HCT116 (cell line): ENCODE measurements around the gene GP9. TPM values are rescaled to one million over a fixed set of nuclear protein-coding genes. Genes with fewer than 3 reads are reported as not detected.

Experiments used
- ATAC-seq: fragments of 200-7000 bp; cut with Tn5 transposase; 2 replicates; pipeline ENCODE4 v1.9.1; 2020; ENCODE audit warnings: mild to moderate bottlenecking, moderate library complexity
- BruUV-seq: library from RNA; stranded (reverse); fragments of 400-500 nt; replicated peaks from 2 replicates; lab custom pipeline; 2021; lab: Mats Ljungman, UMichigan
- CTCF ChIA-PET: fragments of 300-600 bp; sonication (Branson Sonifier 250); formaldehyde crosslinking; loops from one replicate; lab custom pipeline; 2021; ENCODE audit warnings: antibody characterized with exemption; lab: Charles Lee
- POLR2A ChIA-PET: fragments of 300-600, 350-600 bp; sonication (Branson Sonifier 250); formaldehyde crosslinking; loops from one replicate; lab custom pipeline; 2021; ENCODE audit warnings: antibody characterized with exemption; lab: Charles Lee
- RAD21 ChIA-PET, 2 experiments: fragments of 300-600 bp; sonication (Branson Sonifier 250); formaldehyde crosslinking; loops; one replicate each; lab custom pipeline; 2023; ENCODE audit warnings: low total read pairs in 2 of 2; ENCODE audit not compliant: uncharacterized antibody in 2 of 2, unreplicated experiment in 2 of 2, low non-redundant PET in 1 of 2; lab: Charles Lee
- DNase-seq: peaks from one replicate; pipeline ENCODE4 v3.0.0-alpha.2; 2010; ENCODE audit warnings: low read depth, low spot score
- H2AFZ ChIP-seq: fragments of 200-600 bp; shearing (Covaris generic), sonication (generic); 2 replicates; pipeline ENCODE4 v1.6.1; 2017; ENCODE audit warnings: low read depth, mixed run types, mixed read lengths, antibody characterized with exemption, low read length; ENCODE audit not compliant: poor library complexity, severe bottlenecking
- H3K27ac ChIP-seq: 2 replicates; pipeline ENCODE4 v1.5.1; 2012; ENCODE audit warnings: low read depth, low read length
- H3K27me3 ChIP-seq: fragments of 200-600 bp; sonication (generic); 2 replicates; pipeline ENCODE4 v1.6.1; 2016; ENCODE audit warnings: mixed run types, low read length, mixed read lengths; ENCODE audit not compliant: insufficient read depth
- H3K36me3 ChIP-seq, 2 experiments: fragments of 200-500 bp in 1 of 2; fragments of 200-600 bp in 1 of 2; sonication (Bioruptor generic) in 1 of 2; sonication (generic) in 1 of 2; 2 replicates each; pipeline versions ENCODE4 v1.5.1 to v1.6.1; 2014 to 2016; ENCODE audit warnings: low read length in 2 of 2, inconsistent platforms in 1 of 2, mixed read lengths in 1 of 2, mixed run types in 1 of 2; ENCODE audit not compliant: insufficient read depth in 2 of 2, control insufficient read depth in 1 of 2
- H3K4me1 ChIP-seq, 2 experiments: fragments of 200-600 bp in 1 of 2; sonication (generic) in 1 of 2; 2 replicates each; pipeline versions ENCODE4 v1.5.1 to v1.6.1; 2012 to 2017; ENCODE audit warnings: low read length in 2 of 2, inconsistent platforms in 1 of 2, mild to moderate bottlenecking in 1 of 2, mixed read lengths in 1 of 2, mixed run types in 1 of 2, moderate library complexity in 1 of 2; ENCODE audit not compliant: insufficient read depth in 2 of 2, control insufficient read depth in 1 of 2
- H3K4me2 ChIP-seq: fragments of 200-600 bp; sonication (generic); 2 replicates; pipeline ENCODE4 v1.6.1; 2017; ENCODE audit warnings: mixed run types, low read length, mixed read lengths
- H3K4me3 ChIP-seq, 2 experiments: fragments of 200-600 bp in 1 of 2; sonication (generic) in 1 of 2; replicated peaks in 1 of 2; 2 replicates each; pipeline ENCODE4 v1.5.1; 2011 to 2016; ENCODE audit warnings: low read length in 2 of 2, control low read depth in 1 of 2, low read depth in 1 of 2, mild to moderate bottlenecking in 1 of 2, mixed read lengths in 1 of 2, mixed run types in 1 of 2
- H3K79me2 ChIP-seq: fragments of 200-600 bp; sonication (generic); 2 replicates; pipeline ENCODE4 v1.6.1; 2017; ENCODE audit warnings: mild to moderate bottlenecking, mixed run types, low read length, moderate library complexity, mixed read lengths; ENCODE audit not compliant: insufficient read depth
- H3K9ac ChIP-seq: fragments of 200-600 bp; sonication (generic); 2 replicates; pipeline ENCODE4 v1.6.1; 2016; ENCODE audit warnings: low read length, mixed read lengths
- H3K9me2 ChIP-seq: fragments of 200-600 bp; sonication (generic), shearing (Covaris generic); 2 replicates; pipeline ENCODE4 v1.6.1; 2017; ENCODE audit warnings: mixed run types, mild to moderate bottlenecking, moderate library complexity; ENCODE audit not compliant: insufficient read depth
- H3K9me3 ChIP-seq, 2 experiments: fragments of 200-500 bp in 1 of 2; fragments of 200-600 bp in 1 of 2; sonication (Bioruptor generic) in 1 of 2; sonication (generic) in 1 of 2; 2 replicates each; pipeline ENCODE4 v1.6.1; 2014 to 2017; ENCODE audit warnings: low read length in 2 of 2, mixed read lengths in 2 of 2, inconsistent platforms in 1 of 2, low read depth in 1 of 2, mild to moderate bottlenecking in 1 of 2, mixed run types in 1 of 2, moderate library complexity in 1 of 2; ENCODE audit not compliant: control insufficient read depth in 1 of 2, insufficient read depth in 1 of 2
- H4K20me1 ChIP-seq: fragments of 200-600 bp; sonication (generic), shearing (Covaris generic); 2 replicates; pipeline ENCODE4 v1.6.1; 2017; ENCODE audit warnings: mixed run types, mild to moderate bottlenecking, moderate library complexity; ENCODE audit not compliant: insufficient read depth
- EGR1 ChIP-seq: IDR thresholded peaks from 2 replicates; pipeline ENCODE4 v1.6.1; 2012; ENCODE audit warnings: low read depth
- ELF1 ChIP-seq: IDR thresholded peaks from 2 replicates; pipeline ENCODE4 v1.6.1; 2012; ENCODE audit warnings: low read depth, borderline replicate concordance
- EZH2 ChIP-seq: fragments of 200-600 bp; sonication (generic); IDR thresholded peaks from 2 replicates; pipeline ENCODE4 v1.6.1; 2017; ENCODE audit warnings: antibody characterized with exemption, mixed run types
- EZH2phosphoT487 ChIP-seq: fragments of 200-600 bp; IDR thresholded peaks from 2 replicates; pipeline ENCODE4 v1.6.1; 2018; ENCODE audit warnings: antibody characterized with exemption, borderline replicate concordance
- JUND ChIP-seq: IDR thresholded peaks from 2 replicates; pipeline ENCODE4 v1.6.1; 2012
- POLR2A ChIP-seq: IDR thresholded peaks from 2 replicates; pipeline ENCODE4 v1.7.0; 2011; ENCODE audit warnings: borderline replicate concordance; ENCODE audit not compliant: insufficient read depth, insufficient read length; ENCODE audit errors: extremely low read depth
- SIN3A ChIP-seq: IDR thresholded peaks from 2 replicates; pipeline ENCODE4 v1.6.1; 2012; ENCODE audit warnings: low read depth
- SRF ChIP-seq: IDR thresholded peaks from 2 replicates; pipeline ENCODE4 v1.6.1; 2012; ENCODE audit warnings: low read depth
- TCF7L2 ChIP-seq: IDR thresholded peaks from 2 replicates; pipeline ENCODE4 v1.7.0; 2011; ENCODE audit warnings: borderline replicate concordance, inconsistent platforms; ENCODE audit not compliant: insufficient read depth, insufficient read length; ENCODE audit errors: extremely low read depth
- YY1 ChIP-seq: IDR thresholded peaks from 2 replicates; pipeline ENCODE4 v1.6.1; 2011; ENCODE audit warnings: low read length, low read depth, moderate library complexity, mild to moderate bottlenecking; ENCODE audit not compliant: insufficient replicate concordance; ENCODE audit errors: extremely low read depth
- intact Hi-C: fragments of 100-400 bp; cut with micrococcal nuclease; formaldehyde crosslinking; loops from 2 replicates; pipeline ENCODE4 v1.10.0; 2022
- total RNA-seq: library from RNA; stranded (reverse); gene quantifications from one replicate; pipeline ENCODE4 v1.2.1, GENCODE V29; 2021; ENCODE audit not compliant: unreplicated experiment
- TF ChIP-seq, protein P1 (sequence below): IDR thresholded peaks from 2 replicates; pipeline ENCODE4 v1.6.1; 2012; ENCODE audit warnings: low read depth
- TF ChIP-seq, protein P2 (sequence below): IDR thresholded peaks from 2 replicates; pipeline ENCODE4 v1.6.1; 2011; ENCODE audit warnings: mild to moderate bottlenecking, low read length, moderate library complexity; ENCODE audit not compliant: insufficient replicate concordance; ENCODE audit errors: extremely low read depth
- TF ChIP-seq, protein P3 (sequence below), 3 experiments: fragments of 200-600 bp in 1 of 3; sonication (generic) in 1 of 3; IDR thresholded peaks in 2 of 3; conservative IDR thresholded peaks in 1 of 3; 2 replicates each; pipeline ENCODE4 v1.5.1; 2012 to 2017; ENCODE audit warnings: low read depth in 2 of 3, low read length in 2 of 3, antibody characterized with exemption in 1 of 3, borderline replicate concordance in 1 of 3, control low read depth in 1 of 3, mild to moderate bottlenecking in 1 of 3, mixed read lengths in 1 of 3, mixed run types in 1 of 3, moderate library complexity in 1 of 3; ENCODE audit not compliant: insufficient read depth in 1 of 3
- TF ChIP-seq, protein P4 (sequence below): IDR thresholded peaks from 2 replicates; pipeline ENCODE4 v1.6.1; 2012

GP9 gene
- total RNA-seq, 1 experiment from 2014 or later = not detected

DNA sequence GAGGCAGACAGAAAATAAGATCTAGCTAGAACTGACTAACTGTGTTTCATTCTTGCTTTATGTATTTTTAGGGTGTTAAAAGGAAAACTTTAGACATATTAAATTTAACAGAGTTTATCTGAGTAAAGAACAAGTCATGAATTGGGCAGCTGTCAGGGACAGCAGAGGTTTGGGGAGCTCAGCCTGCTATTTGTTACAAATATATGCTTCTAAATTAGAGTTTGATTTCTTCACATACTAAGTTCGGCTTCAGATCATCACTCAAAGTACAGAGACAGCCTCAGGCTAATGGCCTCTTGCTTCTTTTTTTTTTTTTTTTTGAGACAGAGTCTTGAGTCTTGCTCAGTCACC, 37.6 kb upstream of the GP9 start:
- H3K4me1 ChIP-seq = peaks cover 17 to 31% of the 10 kb centered on the region in 2 experiments
- H3K27me3 ChIP-seq = no peaks in the 10 kb centered on the region
- ChIA-PET POLR2A (interaction anchor here (1.2 kb wide), 1 partner anchor 31 kb away, joined by 3 read pairs; no protein-coding TSS in a partner anchor), CTCF (no interaction called here), RAD21 (no interaction called here)
- no peak overlapping the region for H3K9ac ChIP-seq
- H4K20me1 ChIP-seq = no peaks in the 10 kb centered on the region
- TF ChIP-seq SIN3A = no peak
- TF ChIP-seq, protein P1, sequence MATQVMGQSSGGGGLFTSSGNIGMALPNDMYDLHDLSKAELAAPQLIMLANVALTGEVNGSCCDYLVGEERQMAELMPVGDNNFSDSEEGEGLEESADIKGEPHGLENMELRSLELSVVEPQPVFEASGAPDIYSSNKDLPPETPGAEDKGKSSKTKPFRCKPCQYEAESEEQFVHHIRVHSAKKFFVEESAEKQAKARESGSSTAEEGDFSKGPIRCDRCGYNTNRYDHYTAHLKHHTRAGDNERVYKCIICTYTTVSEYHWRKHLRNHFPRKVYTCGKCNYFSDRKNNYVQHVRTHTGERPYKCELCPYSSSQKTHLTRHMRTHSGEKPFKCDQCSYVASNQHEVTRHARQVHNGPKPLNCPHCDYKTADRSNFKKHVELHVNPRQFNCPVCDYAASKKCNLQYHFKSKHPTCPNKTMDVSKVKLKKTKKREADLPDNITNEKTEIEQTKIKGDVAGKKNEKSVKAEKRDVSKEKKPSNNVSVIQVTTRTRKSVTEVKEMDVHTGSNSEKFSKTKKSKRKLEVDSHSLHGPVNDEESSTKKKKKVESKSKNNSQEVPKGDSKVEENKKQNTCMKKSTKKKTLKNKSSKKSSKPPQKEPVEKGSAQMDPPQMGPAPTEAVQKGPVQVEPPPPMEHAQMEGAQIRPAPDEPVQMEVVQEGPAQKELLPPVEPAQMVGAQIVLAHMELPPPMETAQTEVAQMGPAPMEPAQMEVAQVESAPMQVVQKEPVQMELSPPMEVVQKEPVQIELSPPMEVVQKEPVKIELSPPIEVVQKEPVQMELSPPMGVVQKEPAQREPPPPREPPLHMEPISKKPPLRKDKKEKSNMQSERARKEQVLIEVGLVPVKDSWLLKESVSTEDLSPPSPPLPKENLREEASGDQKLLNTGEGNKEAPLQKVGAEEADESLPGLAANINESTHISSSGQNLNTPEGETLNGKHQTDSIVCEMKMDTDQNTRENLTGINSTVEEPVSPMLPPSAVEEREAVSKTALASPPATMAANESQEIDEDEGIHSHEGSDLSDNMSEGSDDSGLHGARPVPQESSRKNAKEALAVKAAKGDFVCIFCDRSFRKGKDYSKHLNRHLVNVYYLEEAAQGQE = no peak
- TF ChIP-seq JUND = no peak
- TF ChIP-seq ELF1 = no peak
- no peak for TF ChIP-seq EZH2phosphoT487
- no peak for TF ChIP-seq TCF7L2
- TF ChIP-seq, protein P2, sequence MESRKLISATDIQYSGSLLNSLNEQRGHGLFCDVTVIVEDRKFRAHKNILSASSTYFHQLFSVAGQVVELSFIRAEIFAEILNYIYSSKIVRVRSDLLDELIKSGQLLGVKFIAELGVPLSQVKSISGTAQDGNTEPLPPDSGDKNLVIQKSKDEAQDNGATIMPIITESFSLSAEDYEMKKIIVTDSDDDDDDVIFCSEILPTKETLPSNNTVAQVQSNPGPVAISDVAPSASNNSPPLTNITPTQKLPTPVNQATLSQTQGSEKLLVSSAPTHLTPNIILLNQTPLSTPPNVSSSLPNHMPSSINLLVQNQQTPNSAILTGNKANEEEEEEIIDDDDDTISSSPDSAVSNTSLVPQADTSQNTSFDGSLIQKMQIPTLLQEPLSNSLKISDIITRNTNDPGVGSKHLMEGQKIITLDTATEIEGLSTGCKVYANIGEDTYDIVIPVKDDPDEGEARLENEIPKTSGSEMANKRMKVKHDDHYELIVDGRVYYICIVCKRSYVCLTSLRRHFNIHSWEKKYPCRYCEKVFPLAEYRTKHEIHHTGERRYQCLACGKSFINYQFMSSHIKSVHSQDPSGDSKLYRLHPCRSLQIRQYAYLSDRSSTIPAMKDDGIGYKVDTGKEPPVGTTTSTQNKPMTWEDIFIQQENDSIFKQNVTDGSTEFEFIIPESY = no peak
- TF ChIP-seq EGR1 = no peak
- TF ChIP-seq YY1 = no peak
- TF ChIP-seq, protein P3, sequence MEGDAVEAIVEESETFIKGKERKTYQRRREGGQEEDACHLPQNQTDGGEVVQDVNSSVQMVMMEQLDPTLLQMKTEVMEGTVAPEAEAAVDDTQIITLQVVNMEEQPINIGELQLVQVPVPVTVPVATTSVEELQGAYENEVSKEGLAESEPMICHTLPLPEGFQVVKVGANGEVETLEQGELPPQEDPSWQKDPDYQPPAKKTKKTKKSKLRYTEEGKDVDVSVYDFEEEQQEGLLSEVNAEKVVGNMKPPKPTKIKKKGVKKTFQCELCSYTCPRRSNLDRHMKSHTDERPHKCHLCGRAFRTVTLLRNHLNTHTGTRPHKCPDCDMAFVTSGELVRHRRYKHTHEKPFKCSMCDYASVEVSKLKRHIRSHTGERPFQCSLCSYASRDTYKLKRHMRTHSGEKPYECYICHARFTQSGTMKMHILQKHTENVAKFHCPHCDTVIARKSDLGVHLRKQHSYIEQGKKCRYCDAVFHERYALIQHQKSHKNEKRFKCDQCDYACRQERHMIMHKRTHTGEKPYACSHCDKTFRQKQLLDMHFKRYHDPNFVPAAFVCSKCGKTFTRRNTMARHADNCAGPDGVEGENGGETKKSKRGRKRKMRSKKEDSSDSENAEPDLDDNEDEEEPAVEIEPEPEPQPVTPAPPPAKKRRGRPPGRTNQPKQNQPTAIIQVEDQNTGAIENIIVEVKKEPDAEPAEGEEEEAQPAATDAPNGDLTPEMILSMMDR (IDR thresholded peaks at IDR 0.05 in 2 of 3, conservative IDR thresholded peaks at IDR 0.05 in 1 of 3; ENCODE audit: borderline replicate concordance in 1 of 3, insufficient read depth in 1 of 3, low read depth in 2 of 3, low read length in 2 of 3) = no peak
- TF ChIP-seq EZH2 = no peak
- no peak for TF ChIP-seq POLR2A
- TF ChIP-seq SRF = no peak
- TF ChIP-seq, protein P4, sequence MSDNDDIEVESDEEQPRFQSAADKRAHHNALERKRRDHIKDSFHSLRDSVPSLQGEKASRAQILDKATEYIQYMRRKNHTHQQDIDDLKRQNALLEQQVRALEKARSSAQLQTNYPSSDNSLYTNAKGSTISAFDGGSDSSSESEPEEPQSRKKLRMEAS = no peak
- no peak overlapping the region for H2AFZ ChIP-seq
- H3K9me2 ChIP-seq = no peaks in the 10 kb centered on the region
- no peaks in the 10 kb centered on the region for H3K79me2 ChIP-seq
- no peaks in the 10 kb centered on the region for H3K36me3 ChIP-seq
- no peak for ATAC-seq
- intact Hi-C loops = loop anchor here (10.0 kb wide), 1 partner anchor 222 kb away; the partner anchor contains the start of gene COPG1
- H3K4me2 ChIP-seq = no peak overlapping the region
- no peaks in the 10 kb centered on the region for H3K9me3 ChIP-seq
- H3K4me3 ChIP-seq = no peak overlapping the region
- DNase-seq = no peak
- no peak overlapping the region for H3K27ac ChIP-seq
- BruUV-seq = no TSS peak
